Bronchial epithelial cell (primary cell): ENCODE data around the gene SYNPO. TPM values are rescaled to one million over a fixed set of nuclear protein-coding genes. Genes with fewer than 3 reads are reported as not detected.

ENCODE experiments used
- DNase-seq: peaks from one replicate; pipeline ENCODE4 v3.0.0-alpha.2; 2010; ENCODE audit warnings: low read depth
- FAIRE-seq: peaks from 2 replicates; lab custom pipeline; 2011; peaks lifted over from hg19 to GRCh38; lab: Jason Lieb, UNC
- H3K27me3 ChIP-seq: 2 replicates; pipeline ENCODE4 v1.5.1; 2011; ENCODE audit warnings: low read length; ENCODE audit not compliant: control insufficient read depth, insufficient read depth
- H3K36me3 ChIP-seq: 2 replicates; pipeline ENCODE4 v1.5.1; 2011; ENCODE audit warnings: low read length; ENCODE audit not compliant: control insufficient read depth, insufficient read depth
- H3K4me3 ChIP-seq: 2 replicates; pipeline ENCODE4 v1.5.1; 2011; ENCODE audit warnings: mild to moderate bottlenecking, low read depth, low read length, control low read depth
- total RNA-seq: library from RNA; depleted of rRNA; stranded (reverse); fragments of >200 nt; gene quantifications from 2 replicates; pipeline ENCODE4 v1.2.1, GENCODE V29; 2014
- TF ChIP-seq, protein P1 (sequence below): IDR thresholded peaks from 2 replicates; pipeline ENCODE4 v1.5.1; 2011; ENCODE audit warnings: mild to moderate bottlenecking, moderate library complexity, low read length, control low read depth, inconsistent platforms; ENCODE audit not compliant: insufficient read depth, severe bottlenecking

The SYNPO gene
- total RNA-seq, 1 donor from 2014 or later = 1.3 TPM

DNA sequence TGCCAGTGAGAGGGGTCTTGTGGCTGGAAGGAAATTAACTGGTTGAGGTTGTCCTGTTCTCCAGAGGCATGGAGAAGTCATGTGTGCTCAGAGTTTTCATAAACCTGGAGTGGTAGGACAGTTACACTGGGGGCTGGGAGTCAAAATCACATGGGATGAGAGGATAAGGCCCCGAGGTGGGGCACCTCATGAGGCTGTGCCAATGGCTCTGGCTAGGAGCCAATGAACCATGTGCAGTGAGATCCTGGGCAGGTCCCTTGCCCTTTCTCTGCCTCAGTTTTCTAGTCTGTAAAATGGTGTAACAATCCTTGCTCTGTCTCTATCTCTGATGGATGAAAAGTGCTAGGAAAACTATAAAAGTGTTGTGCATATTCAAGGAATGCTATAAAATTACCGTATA lies 7.0 kb upstream of the SYNPO start:
- H3K36me3 ChIP-seq = no peaks in the 10 kb centered on the region
- no peaks in the 10 kb centered on the region for H3K27me3 ChIP-seq
- FAIRE-seq = peak; percentile 40
- TF ChIP-seq, protein P1, sequence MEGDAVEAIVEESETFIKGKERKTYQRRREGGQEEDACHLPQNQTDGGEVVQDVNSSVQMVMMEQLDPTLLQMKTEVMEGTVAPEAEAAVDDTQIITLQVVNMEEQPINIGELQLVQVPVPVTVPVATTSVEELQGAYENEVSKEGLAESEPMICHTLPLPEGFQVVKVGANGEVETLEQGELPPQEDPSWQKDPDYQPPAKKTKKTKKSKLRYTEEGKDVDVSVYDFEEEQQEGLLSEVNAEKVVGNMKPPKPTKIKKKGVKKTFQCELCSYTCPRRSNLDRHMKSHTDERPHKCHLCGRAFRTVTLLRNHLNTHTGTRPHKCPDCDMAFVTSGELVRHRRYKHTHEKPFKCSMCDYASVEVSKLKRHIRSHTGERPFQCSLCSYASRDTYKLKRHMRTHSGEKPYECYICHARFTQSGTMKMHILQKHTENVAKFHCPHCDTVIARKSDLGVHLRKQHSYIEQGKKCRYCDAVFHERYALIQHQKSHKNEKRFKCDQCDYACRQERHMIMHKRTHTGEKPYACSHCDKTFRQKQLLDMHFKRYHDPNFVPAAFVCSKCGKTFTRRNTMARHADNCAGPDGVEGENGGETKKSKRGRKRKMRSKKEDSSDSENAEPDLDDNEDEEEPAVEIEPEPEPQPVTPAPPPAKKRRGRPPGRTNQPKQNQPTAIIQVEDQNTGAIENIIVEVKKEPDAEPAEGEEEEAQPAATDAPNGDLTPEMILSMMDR = no peak
- no peak for DNase-seq
- H3K4me3 ChIP-seq = no peak overlapping the region

DNA sequence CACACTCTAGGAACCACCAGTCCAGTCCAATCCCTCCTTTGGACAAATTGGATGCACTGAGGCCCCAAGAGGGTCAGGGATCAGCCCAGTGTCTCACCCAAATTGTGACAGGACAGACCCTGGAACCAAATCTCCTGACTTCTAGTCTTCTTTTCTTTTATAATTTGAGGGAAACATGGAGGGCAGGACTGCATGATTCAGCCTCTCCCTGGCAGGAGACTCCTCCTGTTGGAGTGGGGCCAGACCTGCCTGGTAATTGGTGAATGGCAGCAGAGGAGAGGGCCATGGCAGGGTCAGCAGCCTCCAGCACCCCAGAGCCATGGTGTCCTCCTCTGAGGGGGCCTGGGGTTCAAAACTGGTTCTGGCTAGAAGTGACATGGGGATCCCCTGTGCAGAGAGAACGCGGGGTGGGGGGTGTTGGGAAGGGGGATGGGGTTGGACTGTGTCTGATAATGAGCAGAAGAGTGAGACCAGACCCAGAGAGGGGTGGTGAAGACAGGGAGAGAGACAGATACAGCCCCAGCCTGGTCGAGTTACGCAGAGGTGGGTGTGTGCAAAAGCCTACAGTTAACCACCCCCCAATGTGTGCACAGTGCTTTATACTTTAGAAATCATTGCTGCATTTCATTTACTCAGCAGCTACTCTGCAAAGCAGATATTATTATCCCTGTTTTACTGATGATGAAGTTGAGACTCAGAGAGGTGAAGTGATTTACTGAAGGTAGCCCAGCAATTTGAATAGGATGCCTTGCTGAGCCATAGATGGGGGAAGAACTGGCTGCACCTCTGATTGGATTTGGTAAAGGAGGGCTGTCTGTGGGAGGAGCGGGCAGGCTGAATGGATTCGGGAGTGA lies 3.8 kb upstream of the SYNPO start:
- no peak for FAIRE-seq
- no peaks in the 10 kb centered on the region for H3K36me3 ChIP-seq

DNA sequence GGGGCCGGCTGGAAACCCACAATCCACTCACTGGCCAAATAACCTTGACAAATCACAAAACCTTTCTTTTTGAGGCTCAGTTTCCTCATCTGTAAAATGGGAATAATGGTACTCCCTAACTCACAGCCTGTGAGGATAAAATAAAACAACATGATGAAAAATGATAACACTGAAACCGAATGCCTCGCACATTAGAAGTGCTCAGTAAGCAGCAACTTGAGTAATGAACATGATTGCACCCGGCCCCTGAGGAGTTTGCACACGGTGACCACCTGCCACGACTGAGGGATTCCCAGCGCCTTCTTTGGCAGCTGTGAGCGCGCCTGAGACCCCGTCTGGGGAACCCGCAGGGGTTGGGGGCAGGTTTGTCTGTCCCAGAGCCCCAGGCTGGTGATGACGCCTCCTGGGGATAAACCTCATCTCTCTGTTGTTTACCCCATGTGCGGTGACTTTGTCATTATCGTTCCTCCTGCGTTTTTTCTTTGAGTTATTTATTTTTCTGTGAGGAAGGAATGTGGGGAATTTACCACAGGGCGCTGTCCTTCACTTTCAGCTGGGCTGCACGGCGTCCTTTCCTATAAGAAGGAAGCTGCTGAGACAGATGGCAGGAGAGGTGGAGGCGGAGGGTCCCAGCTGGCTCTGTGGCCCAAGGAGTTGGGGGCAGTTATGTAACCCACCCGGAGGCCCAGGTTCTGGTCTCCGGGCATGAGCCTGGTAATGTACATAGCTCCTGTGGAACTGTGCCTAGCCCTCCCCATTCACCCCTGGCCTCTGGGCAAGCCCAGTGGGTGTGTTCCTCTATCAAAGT lies 3.0 kb upstream of the SYNPO start:
- Histone ChIP-seq H3K27me3 (no peaks in the 10 kb centered on the region), H3K36me3 (no peaks in the 10 kb centered on the region), H3K4me3 (no peak overlapping the region)
- DNase-seq (peak; percentile 73), FAIRE-seq (no peak)
- TF ChIP-seq, protein P1 = no peak

More for the DNA sequence above, 3.8 kb upstream of the SYNPO start:
- DNase-seq = peak; percentile 77
- Histone ChIP-seq H3K27me3 (no peaks in the 10 kb centered on the region), H3K4me3 (no peak overlapping the region)
- TF ChIP-seq, protein P1 = no peak

DNA sequence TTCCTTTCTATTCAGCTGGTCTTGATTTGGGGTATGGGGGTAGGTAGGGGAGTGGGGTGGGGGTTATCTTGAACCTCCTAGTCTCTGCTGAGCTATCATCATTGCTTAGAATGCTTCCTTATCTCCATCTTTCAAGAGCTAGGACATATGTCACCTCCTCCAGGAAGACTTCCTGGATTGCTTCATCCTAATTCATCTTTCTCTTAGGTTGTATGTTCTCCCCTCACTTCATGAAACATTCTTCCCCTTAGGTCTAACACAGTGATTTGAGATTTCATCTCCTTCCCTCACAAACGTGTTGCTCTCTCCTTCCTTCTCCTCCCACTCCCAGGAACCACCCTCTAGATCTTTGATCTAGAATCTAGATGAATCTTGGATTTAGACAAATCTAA lies 2.4 kb upstream of the SYNPO start:
- no peaks in the 10 kb centered on the region for H3K27me3 ChIP-seq
- no peaks in the 10 kb centered on the region for H3K36me3 ChIP-seq
- no peak overlapping the region for H3K4me3 ChIP-seq
- TF ChIP-seq, protein P1 = no peak
- FAIRE-seq (no peak), DNase-seq (no peak)

DNA sequence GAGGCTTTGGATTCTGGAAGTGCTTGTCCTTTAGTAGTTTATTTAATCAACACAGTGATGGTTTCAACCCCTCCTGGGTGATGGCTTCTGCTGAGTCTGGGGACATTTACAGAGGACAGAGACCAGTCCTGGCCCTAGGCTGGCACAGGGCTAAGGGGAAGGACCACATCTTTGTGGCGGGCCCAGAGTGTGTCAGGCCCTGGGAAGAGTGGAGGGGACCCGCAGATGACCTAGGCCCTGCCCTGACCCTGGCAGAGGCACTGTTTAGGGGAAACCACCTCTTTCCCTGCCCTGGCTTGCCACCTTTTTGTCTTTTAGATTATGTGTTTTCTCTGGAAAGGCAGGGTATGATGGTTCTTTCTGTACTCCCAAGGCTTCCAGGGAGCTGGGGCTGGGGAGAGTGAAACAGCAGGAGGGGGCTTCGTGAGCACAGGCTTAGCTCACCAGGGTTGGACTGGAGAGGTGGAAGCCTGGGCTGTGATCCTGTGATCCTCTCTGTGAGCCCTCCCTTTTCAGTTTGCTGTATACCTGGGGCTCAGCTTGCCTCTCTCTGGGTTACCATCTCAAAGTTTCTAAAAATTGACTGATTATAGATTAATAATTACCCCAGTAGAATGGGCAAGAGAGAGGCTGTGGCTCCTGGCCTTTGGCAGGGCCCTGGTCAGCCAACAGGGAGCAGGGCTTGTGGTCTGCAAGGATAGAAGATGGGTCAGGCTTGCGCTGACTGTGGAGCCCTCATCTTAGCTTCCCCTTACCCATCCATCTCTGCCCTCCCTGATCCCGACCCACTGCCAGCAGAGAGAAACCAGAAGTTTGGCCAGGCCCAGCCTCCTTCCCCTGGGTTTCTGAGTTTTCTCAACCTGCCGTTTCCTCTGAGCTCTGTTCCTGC lies 1.7 kb upstream of the SYNPO start:
- FAIRE-seq = no peak
- no peak overlapping the region for H3K4me3 ChIP-seq
- TF ChIP-seq, protein P1 = no peak
- no peaks in the 10 kb centered on the region for H3K27me3 ChIP-seq
- no peaks in the 10 kb centered on the region for H3K36me3 ChIP-seq
- DNase-seq = no peak
